GM12891 (cell line): ENCODE data around the gene ASTN2.

Experiments
- DNase-seq: peaks from one replicate; pipeline ENCODE4 v3.0.0; 2011; ENCODE audit warnings: low spot score; ENCODE audit not compliant: insufficient read length
- FAIRE-seq: peaks from 2 replicates; lab custom pipeline; 2011; peaks lifted over from hg19 to GRCh38; lab: Jason Lieb, UNC
- PAX5 ChIP-seq: IDR thresholded peaks from 2 replicates; pipeline ENCODE4 v1.6.1; 2011; ENCODE audit warnings: low read length, moderate library complexity, mild to moderate bottlenecking; ENCODE audit not compliant: insufficient read depth, severe bottlenecking
- POLR2A ChIP-seq: IDR thresholded peaks from 2 replicates; pipeline ENCODE4 v1.6.1; 2011; ENCODE audit warnings: low read depth, low read length, control low read depth
- POLR2AphosphoS5 ChIP-seq: IDR thresholded peaks from 2 replicates; pipeline ENCODE4 v1.6.1; 2011; ENCODE audit warnings: low read depth, low read length, control low read depth
- POU2F2 ChIP-seq: IDR thresholded peaks from 2 replicates; pipeline ENCODE4 v1.6.1; 2011; ENCODE audit warnings: low read depth, mild to moderate bottlenecking, control low read depth, low read length, moderate library complexity
- SPI1 ChIP-seq: IDR thresholded peaks from 2 replicates; pipeline ENCODE4 v1.6.1; 2011; ENCODE audit warnings: low read depth, low read length, control low read depth
- TAF1 ChIP-seq: IDR thresholded peaks from 2 replicates; pipeline ENCODE4 v1.6.1; 2011; ENCODE audit warnings: low read depth, low read length, control low read depth

Gene ASTN2

DNA sequence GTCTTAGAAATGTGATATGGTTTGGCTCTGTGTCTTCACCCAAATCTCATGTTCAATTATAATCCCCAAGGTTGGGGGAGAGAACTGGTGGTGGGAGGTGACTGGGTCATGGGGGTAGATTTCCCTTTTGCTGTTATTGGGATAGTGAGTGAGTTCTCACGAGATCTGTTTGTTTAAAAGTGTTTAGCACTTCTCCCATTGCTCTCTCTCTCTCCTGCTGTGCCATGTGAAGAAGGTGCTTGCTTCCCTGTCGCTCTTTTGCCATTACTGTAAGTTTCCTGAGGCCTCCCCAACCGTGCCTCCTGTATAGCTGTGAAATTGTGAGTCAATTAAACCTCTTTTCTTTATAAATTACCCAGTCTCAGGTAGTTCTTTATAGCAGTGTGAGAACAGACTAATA is 203.6 kb downstream of the ASTN2 start:
- FAIRE-seq = no peak
- TF ChIP-seq POU2F2 = no peak
- no peak for TF ChIP-seq PAX5
- no peak for TF ChIP-seq POLR2A
- no peak for TF ChIP-seq TAF1
- TF ChIP-seq POLR2AphosphoS5 = no peak
- TF ChIP-seq SPI1 = no peak
- no peak for DNase-seq

DNA sequence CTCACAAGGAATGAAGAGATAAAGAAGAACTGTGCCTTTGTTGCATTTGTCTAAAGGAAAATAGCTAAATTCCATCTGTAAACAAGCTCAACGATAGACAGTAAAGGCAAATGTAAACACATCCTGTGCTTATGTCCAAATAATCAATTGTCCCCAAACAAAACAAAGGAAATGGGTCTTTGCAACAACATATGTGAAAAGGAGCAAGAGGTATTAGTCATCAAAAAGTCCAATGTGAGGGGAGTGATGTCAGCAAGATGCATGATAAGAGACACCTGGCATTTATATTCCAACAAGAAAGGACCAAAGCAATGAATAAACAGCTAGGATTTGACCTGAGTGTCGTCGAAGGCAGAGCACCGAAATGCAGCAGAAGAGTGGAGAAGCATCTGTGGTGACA is 209.1 kb downstream of the ASTN2 start:
- no peak for FAIRE-seq
- TF ChIP-seq TAF1 (no peak), POLR2AphosphoS5 (no peak), POLR2A (no peak), POU2F2 (no peak), PAX5 (no peak), SPI1 (no peak)
- DNase-seq = no peak

DNA sequence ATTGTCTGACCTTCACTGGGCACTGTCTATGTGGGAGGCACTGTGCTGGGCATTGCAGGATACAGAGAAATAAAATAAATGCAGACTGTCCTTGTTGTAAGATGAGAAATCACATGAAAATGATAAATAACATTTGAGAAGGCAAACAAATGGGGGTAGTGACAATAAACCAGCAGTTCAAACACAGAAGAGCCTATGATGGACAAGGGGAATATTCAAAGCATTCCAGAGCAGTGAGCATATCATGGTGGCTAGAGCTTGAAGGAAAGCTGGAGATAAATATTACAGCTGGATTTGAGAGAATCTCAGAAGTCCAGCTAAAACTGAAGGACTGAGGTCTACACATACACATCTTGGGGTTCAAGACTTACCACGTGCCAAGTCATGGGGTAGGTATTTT is 209.9 kb downstream of the ASTN2 start:
- DNase-seq (no peak), FAIRE-seq (no peak)
- TF ChIP-seq SPI1 (no peak), POLR2AphosphoS5 (no peak), POLR2A (no peak), POU2F2 (no peak), TAF1 (no peak), PAX5 (no peak)

DNA sequence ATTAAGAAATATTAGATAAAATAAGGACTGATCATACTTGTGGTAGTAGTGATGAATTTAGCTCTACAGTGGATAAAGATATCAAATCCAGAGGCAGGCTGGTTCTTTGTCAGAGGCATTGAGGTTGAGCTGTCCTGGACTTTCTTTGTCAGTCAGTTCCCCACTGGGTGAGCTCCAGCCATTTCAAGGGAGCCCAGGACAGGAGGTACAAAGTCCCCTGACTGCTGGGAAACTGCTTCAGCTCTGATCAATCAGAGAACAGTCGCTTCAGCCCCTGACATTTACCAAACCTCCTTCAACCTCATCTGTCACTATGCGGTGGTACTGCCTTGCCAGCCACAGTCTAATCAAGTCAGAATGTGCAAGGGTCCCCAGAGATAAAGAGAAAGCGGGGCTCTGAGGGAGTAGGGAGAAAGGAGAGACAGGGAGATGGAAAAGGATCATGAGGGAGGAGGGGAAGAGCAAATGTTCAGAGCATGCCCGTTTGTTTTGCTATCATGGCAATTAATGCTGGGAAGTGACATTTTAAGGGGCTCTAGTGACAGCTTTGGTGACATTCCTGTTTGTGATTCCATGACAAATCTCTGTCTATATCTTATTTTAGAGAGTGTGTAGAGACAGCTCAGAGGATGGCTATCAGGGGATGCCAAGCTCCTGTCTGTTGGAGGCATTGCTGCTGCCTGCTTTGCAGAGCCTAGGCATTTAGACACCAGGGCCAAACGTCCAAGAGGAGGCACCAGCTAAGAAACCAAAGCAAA is 223.2 kb downstream of the ASTN2 start:
- no peak for FAIRE-seq
- TF ChIP-seq POLR2AphosphoS5 (no peak), POLR2A (no peak), PAX5 (no peak), POU2F2 (no peak), SPI1 (no peak), TAF1 (no peak)
- DNase-seq = no peak

DNA sequence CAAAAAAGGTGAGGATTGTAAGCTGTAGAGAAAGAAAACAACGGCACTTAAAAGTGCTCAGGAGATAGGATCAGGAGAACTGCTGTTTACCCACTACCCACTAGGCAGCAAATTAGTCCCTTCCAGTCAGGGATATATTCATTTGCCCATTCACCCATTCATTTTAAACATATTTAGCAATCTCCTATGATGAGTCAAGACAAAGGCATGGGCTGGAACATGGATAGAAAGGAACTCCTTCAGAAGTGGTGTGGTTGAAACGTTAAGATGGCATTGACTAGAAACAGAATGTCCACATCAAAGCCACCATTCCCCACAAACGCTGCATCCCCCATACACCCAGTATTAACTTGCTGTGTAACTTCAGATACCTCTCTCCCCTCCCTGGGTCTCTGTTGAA is 225.7 kb downstream of the ASTN2 start:
- DNase-seq (no peak), FAIRE-seq (no peak)
- TF ChIP-seq POU2F2 (no peak), POLR2A (no peak), POLR2AphosphoS5 (no peak), PAX5 (no peak), TAF1 (no peak), SPI1 (no peak)

DNA sequence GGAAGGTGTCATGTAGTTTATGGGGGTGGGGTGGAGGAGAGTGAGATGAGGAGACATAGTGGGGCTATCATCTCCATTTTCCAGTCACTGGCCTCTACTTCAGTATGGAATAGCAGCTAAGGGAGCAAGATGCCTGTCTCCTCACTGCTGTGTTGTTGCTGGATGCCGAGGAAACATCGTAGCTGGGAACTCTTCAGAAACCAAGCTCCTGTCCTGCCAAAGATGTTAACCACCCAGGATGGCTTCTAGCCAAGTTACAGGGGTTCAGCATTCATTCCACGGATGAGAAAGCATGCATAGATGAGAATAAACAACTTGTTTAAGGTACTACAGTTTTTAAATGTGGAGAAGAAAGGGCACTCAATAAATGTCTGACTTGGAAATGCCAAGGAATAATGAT is 226.5 kb downstream of the ASTN2 start:
- FAIRE-seq (no peak), DNase-seq (no peak)
- TF ChIP-seq SPI1 (no peak), POLR2AphosphoS5 (no peak), POLR2A (no peak), PAX5 (no peak), TAF1 (no peak), POU2F2 (no peak)

DNA sequence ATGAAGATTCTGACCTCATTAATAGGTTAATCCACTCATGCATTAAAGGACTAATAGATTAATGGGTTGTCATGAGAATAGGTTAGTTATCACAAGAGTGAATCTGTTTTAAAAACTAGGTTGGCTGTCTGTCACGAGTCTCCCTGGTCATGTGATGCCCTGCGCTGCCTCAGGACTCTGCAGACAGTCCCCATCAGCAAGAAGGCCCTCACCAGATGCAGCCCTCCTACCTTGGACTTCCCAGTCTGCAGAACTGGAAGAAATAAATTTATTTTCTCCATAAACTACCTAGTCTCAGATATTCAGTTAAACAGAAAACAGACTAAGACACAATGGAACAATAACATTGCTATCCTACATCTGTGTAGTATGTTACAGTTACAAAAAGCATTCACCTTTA is 227.4 kb downstream of the ASTN2 start:
- TF ChIP-seq TAF1 (no peak), POLR2AphosphoS5 (no peak), POLR2A (no peak), SPI1 (no peak), POU2F2 (no peak), PAX5 (no peak)
- FAIRE-seq (no peak), DNase-seq (no peak)

DNA sequence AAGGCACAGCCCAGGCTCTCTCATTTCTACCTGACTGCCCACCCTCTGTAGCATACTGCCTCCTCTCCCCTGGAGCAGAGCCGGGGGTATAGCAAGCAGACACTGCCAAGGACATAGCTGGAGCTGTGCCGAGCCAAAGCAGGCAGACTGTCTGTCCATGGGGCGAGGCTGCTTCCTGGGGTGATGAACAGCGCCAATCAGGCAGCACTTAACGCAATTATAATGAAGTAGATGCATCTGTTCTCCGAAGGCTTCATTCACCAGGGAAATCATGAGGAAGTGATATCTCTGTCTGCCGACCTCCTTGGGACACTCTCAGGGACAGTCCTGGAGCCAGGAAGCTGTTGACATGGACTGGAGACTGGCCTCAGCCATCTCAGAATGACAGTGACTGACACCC is 230.7 kb downstream of the ASTN2 start:
- no peak for TF ChIP-seq POLR2AphosphoS5
- no peak for TF ChIP-seq PAX5
- TF ChIP-seq SPI1 = no peak
- TF ChIP-seq POU2F2 = no peak
- no peak for TF ChIP-seq POLR2A
- TF ChIP-seq TAF1 = no peak
- DNase-seq (no peak), FAIRE-seq (no peak)

DNA sequence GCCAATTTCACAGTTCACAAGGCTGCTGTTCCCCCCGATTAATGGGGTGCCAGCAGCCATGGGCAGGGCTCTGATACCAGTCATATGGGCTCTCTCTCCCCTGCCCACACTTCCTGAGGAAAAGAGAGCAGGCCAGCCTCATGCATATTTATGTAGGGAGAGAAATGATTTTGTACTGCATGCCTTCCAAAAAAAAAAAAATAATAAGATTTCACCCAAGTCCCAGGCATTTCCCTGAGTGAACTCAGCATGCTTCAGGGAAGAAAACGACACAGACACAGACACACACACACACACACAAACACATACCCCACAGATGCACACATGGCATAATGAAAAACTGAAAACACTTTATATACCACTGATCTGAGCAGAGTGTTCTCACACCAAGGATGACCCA is 232.8 kb downstream of the ASTN2 start:
- no peak for DNase-seq

More for the DNA sequence above, 232.8 kb downstream of the ASTN2 start:
- FAIRE-seq = no peak
- TF ChIP-seq POLR2A = no peak
- no peak for TF ChIP-seq PAX5
- TF ChIP-seq SPI1 = no peak
- TF ChIP-seq POU2F2 = no peak
- no peak for TF ChIP-seq POLR2AphosphoS5
- TF ChIP-seq TAF1 = no peak
